ENCODE measurements around the gene VSTM5.

The VSTM5 gene

DNA sequence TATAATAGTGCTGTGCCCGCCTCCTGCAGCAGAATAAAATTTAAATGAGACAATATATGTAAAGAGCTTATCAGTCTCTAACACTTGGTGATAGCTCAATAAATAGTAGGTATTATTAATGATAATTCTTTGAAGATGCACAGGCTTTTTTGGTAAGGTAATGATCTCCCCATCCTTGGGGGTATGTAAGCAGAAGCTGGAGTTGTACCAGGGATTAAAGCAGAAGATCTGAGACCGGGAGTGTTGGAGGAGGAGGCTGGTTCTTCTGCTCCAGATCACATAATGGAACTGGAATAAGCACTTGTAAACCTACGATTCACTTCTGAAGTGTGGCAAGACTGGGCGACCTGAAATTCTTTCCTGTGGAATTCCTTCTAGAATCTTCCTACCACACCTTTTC lies 8.4 kb downstream of the VSTM5 start:
- TF ChIP-seq, protein P1, sequence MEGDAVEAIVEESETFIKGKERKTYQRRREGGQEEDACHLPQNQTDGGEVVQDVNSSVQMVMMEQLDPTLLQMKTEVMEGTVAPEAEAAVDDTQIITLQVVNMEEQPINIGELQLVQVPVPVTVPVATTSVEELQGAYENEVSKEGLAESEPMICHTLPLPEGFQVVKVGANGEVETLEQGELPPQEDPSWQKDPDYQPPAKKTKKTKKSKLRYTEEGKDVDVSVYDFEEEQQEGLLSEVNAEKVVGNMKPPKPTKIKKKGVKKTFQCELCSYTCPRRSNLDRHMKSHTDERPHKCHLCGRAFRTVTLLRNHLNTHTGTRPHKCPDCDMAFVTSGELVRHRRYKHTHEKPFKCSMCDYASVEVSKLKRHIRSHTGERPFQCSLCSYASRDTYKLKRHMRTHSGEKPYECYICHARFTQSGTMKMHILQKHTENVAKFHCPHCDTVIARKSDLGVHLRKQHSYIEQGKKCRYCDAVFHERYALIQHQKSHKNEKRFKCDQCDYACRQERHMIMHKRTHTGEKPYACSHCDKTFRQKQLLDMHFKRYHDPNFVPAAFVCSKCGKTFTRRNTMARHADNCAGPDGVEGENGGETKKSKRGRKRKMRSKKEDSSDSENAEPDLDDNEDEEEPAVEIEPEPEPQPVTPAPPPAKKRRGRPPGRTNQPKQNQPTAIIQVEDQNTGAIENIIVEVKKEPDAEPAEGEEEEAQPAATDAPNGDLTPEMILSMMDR (conservative IDR thresholded peaks at IDR 0.05) = no peak
- no peak for TF ChIP-seq ZFX (IDR thresholded peaks at IDR 0.05)
- H3K27ac ChIP-seq = no peak overlapping the region

- no peak overlapping the region for H3K27ac ChIP-seq
- TF ChIP-seq, protein P1 (conservative IDR thresholded peaks at IDR 0.05) = no peak
- no peak for TF ChIP-seq ZFX (IDR thresholded peaks at IDR 0.05)
These were observed 9.0 kb downstream of the VSTM5 start for GRCh38 chr11:93841446-93841845.

GRCh38 chr11:93840981-93841380 lies 9.4 kb downstream of the VSTM5 start:
- H3K27ac ChIP-seq = no peak overlapping the region
- no peak for TF ChIP-seq ZFX (IDR thresholded peaks at IDR 0.05)
- TF ChIP-seq, protein P1 (conservative IDR thresholded peaks at IDR 0.05) = no peak

GRCh38 chr11:93840180-93840579 lies 10.2 kb downstream of the VSTM5 start:
- no peak for TF ChIP-seq ZFX (IDR thresholded peaks at IDR 0.05)
- TF ChIP-seq, protein P1 (conservative IDR thresholded peaks at IDR 0.05) = no peak
- no peak overlapping the region for H3K27ac ChIP-seq

DNA sequence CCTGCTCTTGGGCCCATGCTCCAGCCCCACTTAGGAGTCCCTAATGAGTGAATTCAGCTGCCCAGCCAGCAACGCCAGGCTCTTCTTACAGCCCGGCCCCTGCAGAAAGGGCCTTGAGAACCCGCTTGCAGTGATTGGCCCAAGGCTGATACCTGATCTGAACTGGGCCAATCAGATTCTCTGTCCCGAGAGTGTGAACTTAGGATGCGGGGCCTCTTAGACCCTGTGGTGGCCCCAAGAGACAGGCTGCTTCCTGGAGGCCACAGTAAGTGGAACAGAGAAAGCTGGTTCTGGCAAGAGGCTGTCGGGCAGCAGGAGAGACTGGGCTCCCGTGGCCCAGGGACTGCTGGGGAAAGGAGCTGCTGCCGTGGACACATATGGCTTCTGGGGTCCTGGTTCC lies 11.5 kb downstream of the VSTM5 start:
- no peak overlapping the region for H3K27ac ChIP-seq
- TF ChIP-seq, protein P1 (conservative IDR thresholded peaks at IDR 0.05) = no peak
- TF ChIP-seq ZFX (IDR thresholded peaks at IDR 0.05) = no peak

DNA sequence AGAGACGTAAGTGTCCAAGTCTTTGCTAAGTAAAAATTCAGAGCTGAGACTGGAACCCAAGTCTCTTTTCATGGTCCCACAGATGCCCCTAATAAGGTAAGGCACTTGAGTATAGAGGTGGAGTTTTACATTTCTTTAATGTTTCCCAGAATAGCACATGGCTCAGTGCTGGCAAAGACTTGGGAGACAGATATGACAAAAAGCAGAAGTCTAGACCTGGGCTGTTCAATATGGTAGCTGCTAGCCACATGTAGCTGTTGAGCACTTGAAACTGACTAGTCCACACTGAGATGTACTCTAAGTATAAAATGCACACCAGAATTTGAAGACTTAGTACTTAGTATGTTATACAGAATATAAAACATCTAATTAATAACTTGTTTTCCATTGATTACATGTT lies 17.6 kb downstream of the VSTM5 start:
- no peak for TF ChIP-seq ZFX (IDR thresholded peaks at IDR 0.05)

GRCh38 chr11:93831343-93832127 lies 18.9 kb downstream of the VSTM5 start:
- H3K27ac ChIP-seq = no peak overlapping the region

More for the DNA sequence above, 17.6 kb downstream of the VSTM5 start:
- H3K27ac ChIP-seq = no peak overlapping the region

More at GRCh38 chr11:93831343-93832127, 18.9 kb downstream of the VSTM5 start:
- TF ChIP-seq, protein P1 (conservative IDR thresholded peaks at IDR 0.05) = no peak
- no peak for TF ChIP-seq ZFX (IDR thresholded peaks at IDR 0.05)
